SK-N-MC (cell line): ENCODE data around the gene AQP12A.

Experiments
- EZH2 ChIP-seq: fragments of 200-600 bp; sonication (generic); IDR thresholded peaks from one replicate; pipeline ENCODE4 v1.6.1; 2017; ENCODE audit warnings: antibody characterized with exemption
- POLR2AphosphoS5 ChIP-seq: IDR thresholded peaks from 2 replicates; pipeline ENCODE4 v1.6.1; 2012; ENCODE audit warnings: mild to moderate bottlenecking, low read depth, low read length, borderline replicate concordance

DNA sequence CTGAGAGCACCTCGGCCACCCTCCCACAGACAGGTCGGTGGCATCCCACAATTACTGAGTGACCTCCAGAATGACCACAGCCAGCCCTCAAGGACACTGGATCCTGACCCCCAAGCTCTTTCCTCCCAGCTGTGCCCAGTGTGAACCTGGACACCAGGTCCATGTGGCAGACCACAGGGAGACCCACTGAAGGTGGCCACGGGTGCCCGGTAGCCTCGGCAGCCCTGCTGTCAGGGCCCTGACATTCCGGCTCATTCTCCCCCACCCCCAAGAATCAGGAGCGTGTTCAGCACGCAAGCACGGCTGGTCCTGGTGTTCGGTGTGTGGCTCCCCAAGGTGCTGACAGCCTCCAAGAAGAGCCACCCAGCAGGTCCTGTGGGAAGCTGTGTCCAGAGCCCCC is 32.8 kb downstream of the AQP12A start:
- TF ChIP-seq EZH2 (no peak), POLR2AphosphoS5 (no peak)
